ENCODE data around the gene CLDN24.

The CLDN24 gene

GRCh38 chr4:183322326-183322725, at the start of gene CLDN24:
Gene CLDN24, minus strand, starts transcription at chr4:183322426. Its CDS starts 0 bp downstream, at chr4:183322426.
- DNase-seq: no peak

- no peak for DNase-seq
Measured at GRCh38 chr4:183370786-183371185, 48.6 kb upstream of the CLDN24 start.

GRCh38 chr4:183369073-183369472, 46.8 kb upstream of the CLDN24 start:
- no peak for DNase-seq

- no peak for DNase-seq
Measured at GRCh38 chr4:183366206-183366835, 44.1 kb upstream of the CLDN24 start.

GRCh38 chr4:183364025-183364424, 41.8 kb upstream of the CLDN24 start:
- DNase-seq: no peak

- DNase-seq: no peak
Measured at GRCh38 chr4:183362916-183363542, 40.8 kb upstream of the CLDN24 start.

- no peak for DNase-seq
Measured at GRCh38 chr4:183362036-183362435, 39.8 kb upstream of the CLDN24 start.

- no peak for DNase-seq
Measured at GRCh38 chr4:183360161-183360919, 38.1 kb upstream of the CLDN24 start.

GRCh38 chr4:183358215-183358755, 36.1 kb upstream of the CLDN24 start:
- DNase-seq: no peak

GRCh38 chr4:183356931-183357675, 34.9 kb upstream of the CLDN24 start:
- no peak for DNase-seq

- no peak for DNase-seq
Measured at GRCh38 chr4:183356173-183356830, 34.1 kb upstream of the CLDN24 start.

- DNase-seq: no peak
Measured at GRCh38 chr4:183355405-183355804, 33.2 kb upstream of the CLDN24 start.

GRCh38 chr4:183354219-183354618, 32.0 kb upstream of the CLDN24 start:
- DNase-seq: no peak

GRCh38 chr4:183353557-183353956, 31.3 kb upstream of the CLDN24 start:
- DNase-seq: no peak

- DNase-seq: no peak
Measured at GRCh38 chr4:183352546-183352945, 30.3 kb upstream of the CLDN24 start.

- no peak for DNase-seq
Measured at GRCh38 chr4:183350317-183351071, 28.3 kb upstream of the CLDN24 start.

- DNase-seq: no peak
Measured at GRCh38 chr4:183349673-183350072, 27.4 kb upstream of the CLDN24 start.

GRCh38 chr4:183348706-183349659, 26.8 kb upstream of the CLDN24 start:
- no peak for DNase-seq

GRCh38 chr4:183348136-183348535, 25.9 kb upstream of the CLDN24 start:
- DNase-seq: no peak

GRCh38 chr4:183347566-183347965, 25.3 kb upstream of the CLDN24 start:
- DNase-seq: no peak

All from hippocampal formation (tissue), 2 donors.